NCI-H2227 (cell line): Measurements from ENCODE around the gene ARHGAP22.

ENCODE experiments used
- DNase-seq: peaks from one replicate; lab custom pipeline; 2025; ENCODE audit not compliant: unreplicated experiment; lab: John Stamatoyannopoulos, UW

Gene ARHGAP22

GRCh38 chr10:48517482-48517881 lies 87.4 kb downstream of the ARHGAP22 start:
- no peak for DNase-seq

GRCh38 chr10:48516911-48517310 lies 88.0 kb downstream of the ARHGAP22 start:
- DNase-seq, result no peak

- no peak for DNase-seq
Measured at GRCh38 chr10:48514916-48515315, 90.0 kb downstream of the ARHGAP22 start.

- no peak for DNase-seq
Measured at GRCh38 chr10:48514255-48514654, 90.6 kb downstream of the ARHGAP22 start.

GRCh38 chr10:48512861-48513260 lies 92.0 kb downstream of the ARHGAP22 start:
- no peak for DNase-seq

- no peak for DNase-seq
Measured at GRCh38 chr10:48511875-48512231, 93.0 kb downstream of the ARHGAP22 start.

GRCh38 chr10:48511066-48511874 lies 93.6 kb downstream of the ARHGAP22 start:
- no peak for DNase-seq

- no peak for DNase-seq
Measured at GRCh38 chr10:48509974-48510692, 94.7 kb downstream of the ARHGAP22 start.

- no peak for DNase-seq
Measured at GRCh38 chr10:48508791-48509772, 95.8 kb downstream of the ARHGAP22 start.

- no peak for DNase-seq
Measured at GRCh38 chr10:48507933-48508790, 96.7 kb downstream of the ARHGAP22 start.

- DNase-seq, result no peak
Measured at GRCh38 chr10:48507494-48507893, 97.4 kb downstream of the ARHGAP22 start.

- DNase-seq, result no peak
Measured at GRCh38 chr10:48506147-48506917, 98.5 kb downstream of the ARHGAP22 start.

GRCh38 chr10:48505394-48506112 lies 99.3 kb downstream of the ARHGAP22 start:
- no peak for DNase-seq

- DNase-seq, result no peak
Measured at GRCh38 chr10:48504141-48504885, 100.6 kb downstream of the ARHGAP22 start.

GRCh38 chr10:48503293-48503911 lies 101.5 kb downstream of the ARHGAP22 start:
- DNase-seq, result no peak

- DNase-seq, result no peak
Measured at GRCh38 chr10:48502791-48503190, 102.1 kb downstream of the ARHGAP22 start.

- DNase-seq, result no peak
Measured at GRCh38 chr10:48501787-48502771, 102.8 kb downstream of the ARHGAP22 start.
